Parathyroid adenoma (tissue), 2 donors: ENCODE measurements around the gene DUS4L.

Experiments used
- H2AFZ ChIP-seq: fragments of 300-600 bp; sonication (generic); one replicate; pipeline ENCODE4 v1.7.0; 2017; ENCODE audit warnings: antibody characterized with exemption, mild to moderate bottlenecking
- H3K27ac ChIP-seq: fragments of 300-600 bp; sonication (generic); one replicate; pipeline ENCODE4 v1.7.0; 2017
- H3K27me3 ChIP-seq: fragments of 300-600 bp; sonication (generic); one replicate; pipeline ENCODE4 v1.7.0; 2017; ENCODE audit warnings: low read length; ENCODE audit not compliant: control insufficient read depth, insufficient read depth
- H3K36me3 ChIP-seq: fragments of 300-600 bp; sonication (generic); one replicate; pipeline ENCODE4 v1.7.0; 2017; ENCODE audit warnings: low read length; ENCODE audit not compliant: control insufficient read depth, insufficient read depth
- H3K4me1 ChIP-seq: fragments of 300-600 bp; sonication (generic); one replicate; pipeline ENCODE4 v1.7.0; 2017; ENCODE audit warnings: control low read depth
- H3K4me2 ChIP-seq: fragments of 300-600 bp; sonication (generic); one replicate; pipeline ENCODE4 v1.7.0; 2017; ENCODE audit warnings: low read length
- H3K4me3 ChIP-seq: fragments of 300-600 bp; sonication (generic); one replicate; pipeline ENCODE4 v1.7.0; 2017; ENCODE audit warnings: low read depth, low read length
- H3K79me2 ChIP-seq: fragments of 300-600 bp; sonication (generic); one replicate; pipeline ENCODE4 v1.7.0; 2017; ENCODE audit warnings: control low read depth
- H3K9ac ChIP-seq: fragments of 300-600 bp; sonication (generic); one replicate; pipeline ENCODE4 v1.7.0; 2017; ENCODE audit warnings: mild to moderate bottlenecking
- H3K9me3 ChIP-seq: fragments of 300-600 bp; sonication (generic); one replicate; pipeline ENCODE4 v1.7.0; 2017; ENCODE audit warnings: low read length; ENCODE audit not compliant: control insufficient read depth
- CTCF ChIP-seq: fragments of 300-600 bp; sonication (generic); IDR thresholded peaks from one replicate; pipeline ENCODE4 v1.7.0; 2017; ENCODE audit warnings: antibody characterized with exemption, mild to moderate bottlenecking
- donor health status: primary hyperparathyroidism.

Gene DUS4L

GRCh38 chr7:107599262-107599661, 35.5 kb downstream of the DUS4L start:
- no peak for TF ChIP-seq CTCF
- Histone ChIP-seq H3K27me3 (no peaks in the 10 kb centered on the region), H3K79me2 (no peaks in the 10 kb centered on the region), H3K4me1 (no peaks in the 10 kb centered on the region), H2AFZ (no peak overlapping the region), H3K27ac (no peak overlapping the region), H3K9me3 (no peaks in the 10 kb centered on the region), H3K4me2 (no peak overlapping the region), H3K36me3 (peaks cover 3% of the 10 kb centered on the region), H3K9ac (no peak overlapping the region), H3K4me3 (no peak overlapping the region)

GRCh38 chr7:107600816-107601215, 37.0 kb downstream of the DUS4L start:
- Histone ChIP-seq H3K79me2 (no peaks in the 10 kb centered on the region), H3K27ac (no peak overlapping the region), H3K4me2 (no peak overlapping the region), H3K27me3 (no peaks in the 10 kb centered on the region), H2AFZ (no peak overlapping the region), H3K4me1 (no peaks in the 10 kb centered on the region), H3K36me3 (peaks cover 3% of the 10 kb centered on the region), H3K4me3 (no peak overlapping the region), H3K9me3 (no peaks in the 10 kb centered on the region), H3K9ac (no peak overlapping the region)
- TF ChIP-seq CTCF, result no peak

GRCh38 chr7:107605218-107605815, 41.5 kb downstream of the DUS4L start:
- Histone ChIP-seq H2AFZ (no peak overlapping the region), H3K4me2 (no peak overlapping the region), H3K4me1 (no peaks in the 10 kb centered on the region), H3K79me2 (no peaks in the 10 kb centered on the region), H3K9me3 (no peaks in the 10 kb centered on the region), H3K36me3 (peaks cover 3% of the 10 kb centered on the region), H3K27me3 (no peaks in the 10 kb centered on the region), H3K4me3 (no peak overlapping the region), H3K9ac (no peak overlapping the region), H3K27ac (no peak overlapping the region)
- TF ChIP-seq CTCF, result no peak

GRCh38 chr7:107606303-107606702, 42.5 kb downstream of the DUS4L start:
- H3K4me2 ChIP-seq, result no peak overlapping the region
- no peak for TF ChIP-seq CTCF
- H3K36me3 ChIP-seq, result peaks cover 3% of the 10 kb centered on the region
- no peak overlapping the region for H3K27ac ChIP-seq
- no peaks in the 10 kb centered on the region for H3K79me2 ChIP-seq
- no peak overlapping the region for H3K9ac ChIP-seq
- H3K4me3 ChIP-seq, result no peak overlapping the region
- no peaks in the 10 kb centered on the region for H3K27me3 ChIP-seq
- no peak overlapping the region for H2AFZ ChIP-seq
- H3K4me1 ChIP-seq, result no peaks in the 10 kb centered on the region
- no peaks in the 10 kb centered on the region for H3K9me3 ChIP-seq

GRCh38 chr7:107609811-107610261, 46.1 kb downstream of the DUS4L start:
- H3K9me3 ChIP-seq, result no peaks in the 10 kb centered on the region
- H3K9ac ChIP-seq, result no peak overlapping the region
- no peaks in the 10 kb centered on the region for H3K36me3 ChIP-seq
- no peak overlapping the region for H2AFZ ChIP-seq
- H3K4me3 ChIP-seq, result no peak overlapping the region
- H3K4me2 ChIP-seq, result peak overlapping the region; percentile 37
- no peak for TF ChIP-seq CTCF
- H3K4me1 ChIP-seq, result peaks cover 6% of the 10 kb centered on the region
- no peak overlapping the region for H3K27ac ChIP-seq
- H3K79me2 ChIP-seq, result no peaks in the 10 kb centered on the region
- no peaks in the 10 kb centered on the region for H3K27me3 ChIP-seq
